Panc1 (cell line): Measurements from ENCODE around the gene PGM2. TPM values are rescaled to one million over a fixed set of nuclear protein-coding genes. Genes with fewer than 3 reads are reported as not detected.

Experiments
- ATAC-seq: fragments of 200-7000 bp; cut with Tn5 transposase; 2 replicates; pipeline ENCODE4 v1.9.1; 2020; ENCODE audit warnings: mild to moderate bottlenecking, moderate library complexity
- BruUV-seq: library from RNA; stranded (reverse); fragments of 400-500 nt; replicated peaks from 2 replicates; lab custom pipeline; 2021; lab: Mats Ljungman, UMichigan
- CTCF ChIA-PET: fragments of 300-600 bp; sonication (Branson Sonifier 250); formaldehyde crosslinking; loops from one replicate; lab custom pipeline; 2022; ENCODE audit warnings: antibody characterized with exemption; lab: Charles Lee
- POLR2A ChIA-PET: fragments of 300-600 bp; sonication (Branson Sonifier 250); formaldehyde crosslinking; loops from one replicate; lab custom pipeline; 2022; ENCODE audit warnings: antibody characterized with exemption; lab: Charles Lee
- DNase-seq: peaks from one replicate; pipeline ENCODE4 v3.0.0-alpha.2; 2010; ENCODE audit warnings: low read depth, low spot score
- H3K27ac ChIP-seq: 2 replicates; pipeline ENCODE4 v1.5.1; 2011; ENCODE audit warnings: mild to moderate bottlenecking, low read length, inconsistent platforms
- H3K27me3 ChIP-seq: fragments of 200-500 bp; sonication (Bioruptor generic); 2 replicates; pipeline ENCODE4 v1.6.0; 2014; ENCODE audit warnings: low read length, inconsistent platforms; ENCODE audit not compliant: control insufficient read depth, insufficient read depth
- H3K36me3 ChIP-seq: fragments of 200-500 bp; sonication (Bioruptor generic); 2 replicates; pipeline ENCODE4 v1.5.1; 2014; ENCODE audit warnings: inconsistent platforms, mild to moderate bottlenecking, low read length, moderate library complexity; ENCODE audit not compliant: control insufficient read depth, insufficient read depth
- H3K4me1 ChIP-seq: 2 replicates; pipeline ENCODE4 v1.5.1; 2011; ENCODE audit warnings: inconsistent platforms, mild to moderate bottlenecking, low read length, moderate library complexity; ENCODE audit not compliant: control insufficient read depth, insufficient read depth
- H3K4me3 ChIP-seq, 2 experiments: 2 replicates each; pipeline ENCODE4 v1.5.1; 2011 to 2012; ENCODE audit warnings: low read depth in 2 of 2, low read length in 2 of 2, mild to moderate bottlenecking in 2 of 2, inconsistent platforms in 1 of 2, moderate library complexity in 1 of 2
- H3K9me3 ChIP-seq: fragments of 200-500 bp; sonication (Bioruptor generic); 2 replicates; pipeline ENCODE4 v1.5.1; 2014; ENCODE audit warnings: low read depth, mild to moderate bottlenecking, inconsistent platforms, low read length, moderate library complexity; ENCODE audit not compliant: control insufficient read depth, insufficient read depth
- POLR2AphosphoS5 ChIP-seq: IDR thresholded peaks from 2 replicates; pipeline ENCODE4 v1.6.1; 2012; ENCODE audit warnings: mild to moderate bottlenecking, low read depth, low read length, moderate library complexity
- SIN3A ChIP-seq: IDR thresholded peaks from 2 replicates; pipeline ENCODE4 v1.6.1; 2012; ENCODE audit warnings: low read depth, mild to moderate bottlenecking, low read length, moderate library complexity, borderline replicate concordance; ENCODE audit not compliant: insufficient read depth
- TCF7L2 ChIP-seq: IDR thresholded peaks from 2 replicates; pipeline ENCODE4 v1.6.1; 2011; ENCODE audit warnings: mild to moderate bottlenecking, low read depth, low read length, inconsistent platforms
- in situ Hi-C: cut with HindIII; loops from 2 replicates; pipeline ENCODE4 v1.10.0; 2016; ENCODE audit warnings: low sequenced_read_pairs, low pct_unique_long_range_greater_than_20kb
- intact Hi-C: fragments of 100-400 bp; cut with micrococcal nuclease; formaldehyde crosslinking; loops from one replicate; pipeline ENCODE4 v1.10.0; 2022; ENCODE audit not compliant: unreplicated experiment
- total RNA-seq: library from RNA; stranded (reverse); gene quantifications from one replicate; pipeline ENCODE4 v1.2.1, GENCODE V29; 2021; ENCODE audit not compliant: unreplicated experiment
- TF ChIP-seq, protein P1 (sequence below): fragments of 450-650 bp; IDR thresholded peaks from 2 replicates; pipeline ENCODE4 v1.5.1; 2017; ENCODE audit warnings: mild to moderate bottlenecking
- TF ChIP-seq, protein P2 (sequence below), 2 experiments: IDR thresholded peaks; 2 replicates each; pipeline ENCODE4 v1.6.1; 2011 to 2012; ENCODE audit warnings: low read depth in 2 of 2, control low read depth in 1 of 2, low read length in 1 of 2, mild to moderate bottlenecking in 1 of 2, moderate library complexity in 1 of 2; ENCODE audit not compliant: insufficient read depth in 1 of 2

Gene PGM2
- total RNA-seq, 1 experiment from 2014 or later, result 15.4 TPM

DNA sequence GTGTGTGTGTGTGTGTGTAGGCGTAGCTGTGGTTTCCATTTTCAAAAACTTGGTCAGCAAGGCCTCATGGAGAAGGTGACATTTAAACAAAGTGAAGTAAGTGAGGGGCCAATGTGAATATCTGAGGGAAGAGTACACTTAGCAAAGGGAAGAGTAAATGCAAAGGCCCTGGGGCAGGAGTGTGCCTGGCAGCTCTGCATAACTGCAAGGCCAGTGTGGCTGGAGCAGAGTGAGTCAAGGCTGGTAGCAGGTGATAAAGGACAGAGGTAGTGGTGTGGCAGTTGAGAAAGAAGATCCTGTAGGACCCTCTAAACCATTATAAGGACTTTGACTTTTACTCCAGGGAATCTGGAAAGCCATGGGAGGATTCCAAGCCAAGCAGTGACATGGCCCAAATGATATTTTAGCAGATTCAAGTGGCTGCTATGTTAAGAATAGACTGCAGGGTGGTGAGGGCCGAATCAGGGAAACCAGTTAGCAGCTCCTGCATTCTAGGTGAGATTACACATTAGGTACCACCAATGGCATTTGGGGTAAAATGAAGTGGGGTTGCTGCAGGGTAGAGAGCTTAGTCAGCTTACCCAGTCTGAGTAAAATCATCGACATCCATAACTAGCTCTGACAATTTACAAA lies 58.5 kb downstream of the PGM2 start:
- POLR2A ChIA-PET, result no interaction called here
- in situ Hi-C loops (no loop called here), intact Hi-C loops (no loop called here)

DNA sequence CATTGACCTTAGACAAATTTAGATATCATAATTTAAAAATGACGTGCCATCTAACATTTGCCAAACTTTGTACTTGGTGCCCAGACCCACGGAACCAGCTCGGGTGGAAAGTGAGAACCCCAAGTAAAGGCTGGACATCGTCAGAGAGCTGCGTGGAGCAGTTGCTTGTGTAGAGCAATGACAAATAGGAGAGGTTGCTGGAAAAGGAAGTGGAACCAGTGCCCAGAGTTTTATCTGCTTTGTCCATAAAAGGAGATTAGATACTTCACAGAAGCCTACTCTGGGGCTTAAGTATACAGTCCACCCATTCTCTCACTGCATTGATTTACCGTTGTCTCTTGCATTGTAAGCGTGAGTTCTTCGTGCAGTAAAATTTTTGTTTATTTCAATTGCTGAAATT lies 59.0 kb downstream of the PGM2 start:
- in situ Hi-C loops, result no loop called here
- no peak overlapping the region for H3K4me3 ChIP-seq
- ATAC-seq (no peak), DNase-seq (no peak)
- BruUV-seq, result no TSS peak
- CTCF ChIA-PET, result no interaction called here
- TF ChIP-seq SIN3A (no peak), POLR2AphosphoS5 (no peak), TCF7L2 (no peak)
- TF ChIP-seq, protein P1, sequence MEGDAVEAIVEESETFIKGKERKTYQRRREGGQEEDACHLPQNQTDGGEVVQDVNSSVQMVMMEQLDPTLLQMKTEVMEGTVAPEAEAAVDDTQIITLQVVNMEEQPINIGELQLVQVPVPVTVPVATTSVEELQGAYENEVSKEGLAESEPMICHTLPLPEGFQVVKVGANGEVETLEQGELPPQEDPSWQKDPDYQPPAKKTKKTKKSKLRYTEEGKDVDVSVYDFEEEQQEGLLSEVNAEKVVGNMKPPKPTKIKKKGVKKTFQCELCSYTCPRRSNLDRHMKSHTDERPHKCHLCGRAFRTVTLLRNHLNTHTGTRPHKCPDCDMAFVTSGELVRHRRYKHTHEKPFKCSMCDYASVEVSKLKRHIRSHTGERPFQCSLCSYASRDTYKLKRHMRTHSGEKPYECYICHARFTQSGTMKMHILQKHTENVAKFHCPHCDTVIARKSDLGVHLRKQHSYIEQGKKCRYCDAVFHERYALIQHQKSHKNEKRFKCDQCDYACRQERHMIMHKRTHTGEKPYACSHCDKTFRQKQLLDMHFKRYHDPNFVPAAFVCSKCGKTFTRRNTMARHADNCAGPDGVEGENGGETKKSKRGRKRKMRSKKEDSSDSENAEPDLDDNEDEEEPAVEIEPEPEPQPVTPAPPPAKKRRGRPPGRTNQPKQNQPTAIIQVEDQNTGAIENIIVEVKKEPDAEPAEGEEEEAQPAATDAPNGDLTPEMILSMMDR, result no peak
- TF ChIP-seq, protein P2, sequence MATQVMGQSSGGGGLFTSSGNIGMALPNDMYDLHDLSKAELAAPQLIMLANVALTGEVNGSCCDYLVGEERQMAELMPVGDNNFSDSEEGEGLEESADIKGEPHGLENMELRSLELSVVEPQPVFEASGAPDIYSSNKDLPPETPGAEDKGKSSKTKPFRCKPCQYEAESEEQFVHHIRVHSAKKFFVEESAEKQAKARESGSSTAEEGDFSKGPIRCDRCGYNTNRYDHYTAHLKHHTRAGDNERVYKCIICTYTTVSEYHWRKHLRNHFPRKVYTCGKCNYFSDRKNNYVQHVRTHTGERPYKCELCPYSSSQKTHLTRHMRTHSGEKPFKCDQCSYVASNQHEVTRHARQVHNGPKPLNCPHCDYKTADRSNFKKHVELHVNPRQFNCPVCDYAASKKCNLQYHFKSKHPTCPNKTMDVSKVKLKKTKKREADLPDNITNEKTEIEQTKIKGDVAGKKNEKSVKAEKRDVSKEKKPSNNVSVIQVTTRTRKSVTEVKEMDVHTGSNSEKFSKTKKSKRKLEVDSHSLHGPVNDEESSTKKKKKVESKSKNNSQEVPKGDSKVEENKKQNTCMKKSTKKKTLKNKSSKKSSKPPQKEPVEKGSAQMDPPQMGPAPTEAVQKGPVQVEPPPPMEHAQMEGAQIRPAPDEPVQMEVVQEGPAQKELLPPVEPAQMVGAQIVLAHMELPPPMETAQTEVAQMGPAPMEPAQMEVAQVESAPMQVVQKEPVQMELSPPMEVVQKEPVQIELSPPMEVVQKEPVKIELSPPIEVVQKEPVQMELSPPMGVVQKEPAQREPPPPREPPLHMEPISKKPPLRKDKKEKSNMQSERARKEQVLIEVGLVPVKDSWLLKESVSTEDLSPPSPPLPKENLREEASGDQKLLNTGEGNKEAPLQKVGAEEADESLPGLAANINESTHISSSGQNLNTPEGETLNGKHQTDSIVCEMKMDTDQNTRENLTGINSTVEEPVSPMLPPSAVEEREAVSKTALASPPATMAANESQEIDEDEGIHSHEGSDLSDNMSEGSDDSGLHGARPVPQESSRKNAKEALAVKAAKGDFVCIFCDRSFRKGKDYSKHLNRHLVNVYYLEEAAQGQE (IDR thresholded peaks at IDR 0.05; ENCODE audit: insufficient read depth in 1 of 2, low read depth in 2 of 2, low read length in 1 of 2), result no peak
- no peaks in the 10 kb centered on the region for H3K36me3 ChIP-seq
- intact Hi-C loops, result no loop called here
- POLR2A ChIA-PET, result no interaction called here
- H3K4me1 ChIP-seq, result no peaks in the 10 kb centered on the region
- peaks cover 4% of the 10 kb centered on the region for H3K27me3 ChIP-seq
- no peak overlapping the region for H3K27ac ChIP-seq
- H3K9me3 ChIP-seq, result no peaks in the 10 kb centered on the region

More for the DNA sequence above, 58.5 kb downstream of the PGM2 start:
- DNase-seq (no peak), ATAC-seq (no peak)
- no peak overlapping the region for H3K4me3 ChIP-seq
- H3K9me3 ChIP-seq, result no peaks in the 10 kb centered on the region
- no TSS peak for BruUV-seq
- H3K27ac ChIP-seq, result no peak overlapping the region
- no peaks in the 10 kb centered on the region for H3K36me3 ChIP-seq
- TF ChIP-seq, protein P1, result no peak
- TF ChIP-seq POLR2AphosphoS5, result no peak
- TF ChIP-seq TCF7L2, result no peak
- TF ChIP-seq, protein P2 (IDR thresholded peaks at IDR 0.05; ENCODE audit: insufficient read depth in 1 of 2, low read depth in 2 of 2, low read length in 1 of 2), result no peak
- TF ChIP-seq SIN3A, result no peak
- CTCF ChIA-PET, result no interaction called here
- peaks cover 4% of the 10 kb centered on the region for H3K27me3 ChIP-seq
- H3K4me1 ChIP-seq, result no peaks in the 10 kb centered on the region
